Activated T-cell treated with anti-CD3 and anti-CD28 coated beads for 48 hours (primary cell): ENCODE measurements around the gene SPSB1.

ENCODE experiments used
- DNase-seq: peaks from one replicate; pipeline ENCODE4 v3.0.0-alpha.2; 2020; ENCODE audit warnings: low read depth

The SPSB1 gene

GRCh38 chr1:9300573-9300972 lies 7.9 kb downstream of the SPSB1 start:
- no peak for DNase-seq

- DNase-seq: no peak
Observed at GRCh38 chr1:9302745-9303524, 10.2 kb downstream of the SPSB1 start.

DNA sequence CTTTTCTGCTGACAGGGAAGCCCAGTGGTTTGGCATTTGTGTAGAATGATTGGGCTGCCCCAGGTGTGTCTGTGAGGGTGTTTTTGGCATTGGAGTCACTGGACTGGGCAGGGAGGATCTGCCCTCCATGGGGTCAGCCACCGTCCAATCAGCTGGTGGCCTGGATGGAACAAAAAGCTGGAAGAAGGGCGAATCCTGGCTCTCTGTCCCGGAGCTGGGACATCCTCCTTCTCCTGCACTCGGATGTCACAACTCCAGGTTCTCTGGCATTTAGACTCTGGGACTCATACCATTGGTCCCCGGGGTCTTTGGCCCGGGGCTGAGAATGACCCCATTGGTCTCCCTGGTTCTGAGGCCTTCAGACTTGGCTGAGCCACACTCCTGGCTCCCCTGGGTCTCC lies 11.2 kb downstream of the SPSB1 start:
- no peak for DNase-seq

DNA sequence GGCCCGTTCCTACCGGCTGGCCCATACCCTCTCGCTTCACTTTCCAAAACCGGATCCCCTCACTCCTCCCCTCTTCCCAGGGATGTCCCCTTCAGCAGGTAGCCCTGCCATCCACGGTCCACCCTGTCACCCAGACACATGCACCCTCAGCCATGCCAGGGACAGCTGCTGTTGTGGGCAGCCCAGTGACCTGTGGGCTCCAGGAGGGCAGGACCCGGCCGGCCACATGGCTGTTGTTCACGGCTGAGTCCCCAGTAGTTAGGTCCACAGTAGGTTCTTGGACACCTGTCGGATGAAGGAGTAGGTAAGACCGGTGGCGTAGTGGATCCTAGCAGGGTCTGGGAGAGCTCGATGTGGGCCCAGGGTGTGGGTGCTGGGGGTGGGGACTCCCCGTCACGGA lies 12.5 kb downstream of the SPSB1 start:
- DNase-seq: no peak

DNA sequence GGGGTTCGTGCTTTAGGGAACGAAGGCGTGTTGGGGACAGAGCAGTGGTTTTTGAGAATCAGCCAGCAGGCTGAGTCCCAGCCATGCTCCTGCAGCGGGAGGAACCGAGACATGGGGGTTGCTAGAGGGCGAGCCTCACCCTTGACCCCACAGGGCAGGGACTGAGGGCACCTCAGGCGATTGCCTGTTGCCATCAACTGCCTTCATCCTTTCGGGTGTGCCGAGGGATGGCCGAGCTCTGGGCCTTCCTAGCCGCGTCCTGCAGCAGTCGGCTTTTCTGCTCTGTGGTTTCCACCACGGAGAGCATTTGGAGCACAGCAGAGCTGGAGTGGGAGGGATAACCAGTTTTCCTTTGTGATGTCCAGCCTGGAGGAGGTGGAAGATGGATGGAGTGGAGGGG lies 13.3 kb downstream of the SPSB1 start:
- no peak for DNase-seq

DNA sequence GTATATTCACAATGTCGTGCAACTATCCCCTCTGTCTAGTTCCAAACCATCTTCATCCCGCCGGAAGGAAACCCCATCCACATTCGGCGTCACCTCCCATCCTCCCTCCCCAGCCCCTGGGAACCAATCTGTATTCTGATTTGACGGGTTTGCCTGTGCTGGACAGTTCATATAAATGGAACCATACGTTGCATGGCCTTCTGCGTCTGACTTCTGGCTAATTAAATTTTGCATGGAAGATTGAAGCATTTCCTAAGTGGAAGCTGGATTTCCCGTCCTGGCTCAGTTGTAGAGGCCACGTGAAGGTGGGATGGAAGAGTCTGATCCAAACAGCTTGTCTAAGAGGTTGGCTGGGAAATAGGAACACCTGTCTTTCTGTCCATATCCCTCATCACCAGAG lies 14.6 kb downstream of the SPSB1 start:
- DNase-seq: no peak

- DNase-seq: no peak
Observed at GRCh38 chr1:9308236-9308785, 15.6 kb downstream of the SPSB1 start.

GRCh38 chr1:9309080-9309479 lies 16.4 kb downstream of the SPSB1 start:
- no peak for DNase-seq

DNA sequence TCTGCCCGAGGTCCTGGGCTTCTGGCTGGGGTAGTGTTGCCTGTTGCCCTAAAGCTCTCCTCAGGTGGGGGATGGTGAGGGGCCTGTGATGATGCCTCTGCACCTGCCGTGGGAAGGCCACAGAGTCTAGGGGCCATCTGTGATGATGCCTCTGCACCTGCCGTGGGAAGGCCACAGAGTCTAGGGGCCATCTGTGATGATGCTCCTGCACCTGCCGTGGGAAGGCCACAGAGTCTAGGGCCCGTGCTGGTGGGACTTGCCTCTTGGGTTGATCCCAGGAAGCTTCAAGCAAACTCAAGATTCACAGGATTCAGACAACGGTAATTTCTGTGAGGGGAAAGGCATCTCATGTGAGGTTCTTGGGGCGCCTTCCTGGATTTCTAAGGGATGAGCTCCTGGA lies 17.3 kb downstream of the SPSB1 start:
- no peak for DNase-seq

- no peak for DNase-seq
Observed at GRCh38 chr1:9311029-9311428, 18.3 kb downstream of the SPSB1 start.

- no peak for DNase-seq
Observed at GRCh38 chr1:9311479-9311878, 18.8 kb downstream of the SPSB1 start.

GRCh38 chr1:9312168-9312720 lies 19.6 kb downstream of the SPSB1 start:
- no peak for DNase-seq

DNA sequence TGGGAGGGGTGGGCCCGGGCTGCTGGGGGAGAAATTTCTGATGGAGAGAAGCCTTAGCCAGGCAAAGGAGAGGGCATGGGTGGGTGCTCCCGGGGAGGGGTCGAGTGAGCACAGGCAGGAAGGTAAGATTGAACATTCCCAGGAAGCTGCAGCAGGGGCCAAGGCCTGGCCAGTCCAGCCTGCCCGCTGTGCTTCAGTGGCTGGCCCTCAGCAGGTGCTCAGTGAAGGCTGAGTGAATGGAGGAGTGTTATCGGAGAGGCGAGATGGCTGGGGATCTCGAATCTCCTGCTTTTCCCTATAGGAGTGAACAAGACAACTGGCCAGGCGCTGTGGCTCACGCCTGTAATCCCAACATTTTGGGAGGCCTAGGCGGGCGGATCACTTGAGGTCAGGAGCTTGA lies 20.9 kb downstream of the SPSB1 start:
- DNase-seq: no peak

DNA sequence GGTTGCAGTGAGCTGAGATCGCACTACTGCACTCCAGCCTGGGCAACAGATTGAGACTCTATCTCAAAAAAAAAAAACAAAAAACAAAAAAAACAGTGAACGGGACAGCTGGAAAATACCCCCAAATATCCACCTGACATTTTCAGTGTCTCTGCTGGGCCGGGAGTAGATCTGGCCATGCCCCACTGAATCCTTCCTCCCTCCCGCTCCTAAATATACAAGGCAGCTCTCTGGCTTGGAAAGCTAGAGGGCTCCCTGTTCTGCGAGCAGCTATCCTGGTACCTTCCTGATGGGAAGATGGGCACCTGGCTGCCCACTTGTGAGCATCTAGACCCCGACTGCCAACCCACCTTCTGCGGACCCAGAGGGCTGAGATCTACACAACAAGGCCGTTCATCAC lies 21.4 kb downstream of the SPSB1 start:
- DNase-seq: no peak

- DNase-seq: no peak
Observed at GRCh38 chr1:9314711-9315379, 22.2 kb downstream of the SPSB1 start.

- DNase-seq: peak; percentile 66
Observed at GRCh38 chr1:9315411-9316079, 22.9 kb downstream of the SPSB1 start.

- no peak for DNase-seq
Observed at GRCh38 chr1:9316080-9316444, 23.4 kb downstream of the SPSB1 start.

DNA sequence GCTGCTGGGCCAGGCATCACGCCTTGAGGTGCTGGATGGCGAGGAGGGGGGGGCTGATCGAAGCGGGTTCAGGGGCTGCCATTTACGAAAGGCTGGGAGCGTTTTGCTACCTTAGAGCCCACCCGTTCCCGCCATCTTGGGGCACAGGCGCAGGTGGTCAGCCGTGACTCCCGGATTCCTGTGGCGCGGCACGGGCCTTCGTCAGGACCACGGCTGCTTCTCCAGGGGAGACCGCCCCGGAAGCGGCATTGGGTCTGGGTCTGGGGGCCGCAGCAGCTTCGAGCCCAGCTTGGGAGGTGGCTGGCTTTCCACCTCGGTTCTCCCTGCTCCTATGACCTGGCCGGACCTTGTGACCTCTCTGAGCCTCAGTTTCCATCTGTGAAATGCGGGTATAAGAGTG lies 23.8 kb downstream of the SPSB1 start:
- no peak for DNase-seq

DNA sequence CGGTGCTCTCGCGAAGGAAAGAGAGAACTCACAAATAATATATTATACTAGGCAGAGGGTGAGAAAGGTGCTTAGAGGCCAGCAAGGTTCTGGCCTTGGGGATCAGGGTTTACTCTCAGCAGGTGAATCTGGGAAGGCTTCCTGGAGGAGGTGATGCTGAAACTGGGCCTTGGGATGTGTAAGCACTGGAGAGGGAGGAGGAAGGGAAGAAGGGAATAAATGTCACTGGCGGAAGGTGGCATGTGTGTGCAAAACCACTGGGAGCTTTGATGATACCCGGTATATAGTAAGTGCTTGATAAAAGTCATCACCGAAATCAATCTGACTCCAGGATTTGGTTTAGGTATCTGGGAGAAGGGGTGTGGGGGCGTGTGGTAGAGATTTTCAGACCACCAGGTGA lies 24.4 kb downstream of the SPSB1 start:
- DNase-seq: no peak

DNA sequence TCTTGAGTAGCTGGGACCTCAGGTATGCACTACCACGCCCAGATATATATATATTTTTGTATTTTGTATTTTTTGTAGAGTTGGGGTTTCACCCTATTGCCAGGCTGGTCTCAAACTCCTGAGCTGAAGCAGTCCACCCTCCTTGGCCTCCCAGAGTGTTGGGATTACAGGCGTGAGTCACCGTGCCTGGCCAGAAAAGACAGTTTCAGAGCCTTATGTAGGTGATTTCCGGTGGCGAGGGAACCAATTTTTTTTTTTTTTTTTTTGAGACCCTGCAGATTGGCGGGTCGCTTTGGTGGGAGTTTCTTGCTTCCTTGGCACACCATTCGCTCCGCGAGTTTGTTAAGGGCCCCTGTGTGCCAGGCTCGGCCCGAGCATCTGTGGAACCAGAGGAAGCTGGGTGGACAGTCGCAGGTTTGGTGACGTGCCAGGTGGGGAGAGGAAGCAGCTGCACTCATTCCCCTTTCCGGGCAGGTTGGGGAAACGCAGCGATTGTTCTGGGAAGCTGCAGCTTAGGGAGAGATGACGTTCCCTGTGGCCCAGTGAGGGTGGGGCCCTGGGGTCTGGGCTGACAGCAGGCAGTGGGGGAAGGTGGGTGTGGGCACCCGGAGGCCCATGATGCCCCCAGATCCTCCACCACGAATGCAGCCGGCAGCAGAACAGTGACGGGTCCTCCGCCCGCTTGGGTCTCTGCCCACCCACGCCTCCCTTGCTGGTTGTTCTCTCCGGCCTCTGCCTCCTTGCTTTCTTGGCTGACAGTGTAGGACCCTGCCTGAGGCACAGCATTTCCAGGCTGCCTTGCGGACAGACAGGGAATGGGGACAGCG lies 25.1 kb downstream of the SPSB1 start:
- no peak for DNase-seq

- DNase-seq: no peak
Observed at GRCh38 chr1:9319208-9319788, 26.6 kb downstream of the SPSB1 start.
